Activated naive CD8-positive, alpha-beta T cell (primary cell): ENCODE data around the gene VHLL.

Experiments used
- H3K27ac Mint-ChIP-seq: one replicate; pipeline ENCODE4 v1.8.0; 2021; ENCODE audit warnings: mixed read lengths
- H3K27me3 Mint-ChIP-seq: one replicate; pipeline ENCODE4 v1.8.0; 2021; ENCODE audit warnings: mixed read lengths
- H3K36me3 Mint-ChIP-seq: one replicate; pipeline ENCODE4 v1.8.0; 2021; ENCODE audit warnings: mixed read lengths
- H3K4me1 Mint-ChIP-seq: one replicate; pipeline ENCODE4 v1.8.0; 2021; ENCODE audit warnings: low read depth, mixed read lengths
- H3K4me3 Mint-ChIP-seq: one replicate; pipeline ENCODE4 v1.8.0; 2021; ENCODE audit warnings: mild to moderate bottlenecking, mixed read lengths
- H3K9me3 Mint-ChIP-seq: one replicate; pipeline ENCODE4 v1.8.0; 2021; ENCODE audit warnings: low read depth, mixed read lengths

Gene VHLL

GRCh38 chr1:156281693-156282478, 17.2 kb downstream of the VHLL start:
- Mint-ChIP-seq H3K9me3 (no peaks in the 10 kb centered on the region), H3K27me3 (no peaks in the 10 kb centered on the region), H3K27ac (peak overlapping the region; percentile 98), H3K4me1 (peaks cover 31% of the 10 kb centered on the region), H3K36me3 (peaks cover 2% of the 10 kb centered on the region), H3K4me3 (peak overlapping the region; percentile 99)

GRCh38 chr1:156281281-156281680, 17.8 kb downstream of the VHLL start:
- peak overlapping the region; percentile 99 for H3K4me3 Mint-ChIP-seq
- H3K4me1 Mint-ChIP-seq: peaks cover 31% of the 10 kb centered on the region
- peak overlapping the region; percentile 98 for H3K27ac Mint-ChIP-seq
- no peaks in the 10 kb centered on the region for H3K27me3 Mint-ChIP-seq
- H3K36me3 Mint-ChIP-seq: peaks cover 2% of the 10 kb centered on the region
- no peaks in the 10 kb centered on the region for H3K9me3 Mint-ChIP-seq

GRCh38 chr1:156279837-156280236, 19.3 kb downstream of the VHLL start:
- H3K4me1 Mint-ChIP-seq: peaks cover 31% of the 10 kb centered on the region
- H3K4me3 Mint-ChIP-seq: peak overlapping the region; percentile 99
- peaks cover 2% of the 10 kb centered on the region for H3K36me3 Mint-ChIP-seq
- H3K9me3 Mint-ChIP-seq: no peaks in the 10 kb centered on the region
- peak overlapping the region; percentile 46 for H3K27ac Mint-ChIP-seq
- no peaks in the 10 kb centered on the region for H3K27me3 Mint-ChIP-seq

- peaks cover 21% of the 10 kb centered on the region for H3K4me1 Mint-ChIP-seq
- H3K27me3 Mint-ChIP-seq: no peaks in the 10 kb centered on the region
- H3K36me3 Mint-ChIP-seq: peaks cover 7% of the 10 kb centered on the region
- H3K9me3 Mint-ChIP-seq: no peaks in the 10 kb centered on the region
- no peak overlapping the region for H3K4me3 Mint-ChIP-seq
- no peak overlapping the region for H3K27ac Mint-ChIP-seq
These were observed 22.1 kb downstream of the VHLL start for GRCh38 chr1:156276966-156277381.

- Mint-ChIP-seq H3K27me3 (no peaks in the 10 kb centered on the region), H3K4me3 (no peak overlapping the region), H3K9me3 (no peaks in the 10 kb centered on the region), H3K27ac (no peak overlapping the region), H3K36me3 (peaks cover 8% of the 10 kb centered on the region), H3K4me1 (peaks cover 19% of the 10 kb centered on the region)
These were observed 22.6 kb downstream of the VHLL start for GRCh38 chr1:156276532-156276931.

- Mint-ChIP-seq H3K4me1 (no peaks in the 10 kb centered on the region), H3K4me3 (no peak overlapping the region), H3K27ac (no peak overlapping the region), H3K27me3 (no peaks in the 10 kb centered on the region), H3K36me3 (peaks cover 12% of the 10 kb centered on the region), H3K9me3 (no peaks in the 10 kb centered on the region)
These were observed 28.8 kb downstream of the VHLL start for GRCh38 chr1:156270314-156270713.

GRCh38 chr1:156268336-156268735, 30.8 kb downstream of the VHLL start:
- Mint-ChIP-seq H3K27ac (no peak overlapping the region), H3K36me3 (peaks cover 17% of the 10 kb centered on the region), H3K4me1 (peaks cover 1% of the 10 kb centered on the region), H3K4me3 (no peak overlapping the region), H3K9me3 (no peaks in the 10 kb centered on the region), H3K27me3 (no peaks in the 10 kb centered on the region)

- Mint-ChIP-seq H3K36me3 (peaks cover 16% of the 10 kb centered on the region), H3K4me3 (no peak overlapping the region), H3K9me3 (no peaks in the 10 kb centered on the region), H3K27ac (no peak overlapping the region), H3K27me3 (no peaks in the 10 kb centered on the region), H3K4me1 (peaks cover 7% of the 10 kb centered on the region)
These were observed 33.1 kb downstream of the VHLL start for GRCh38 chr1:156266051-156266450.

GRCh38 chr1:156263288-156263655, 35.8 kb downstream of the VHLL start:
- Mint-ChIP-seq H3K27me3 (no peaks in the 10 kb centered on the region), H3K4me1 (peaks cover 10% of the 10 kb centered on the region), H3K36me3 (peaks cover 16% of the 10 kb centered on the region), H3K9me3 (no peaks in the 10 kb centered on the region), H3K27ac (no peak overlapping the region), H3K4me3 (no peak overlapping the region)

GRCh38 chr1:156262461-156263287, 36.4 kb downstream of the VHLL start:
- peaks cover 15% of the 10 kb centered on the region for H3K4me1 Mint-ChIP-seq
- no peaks in the 10 kb centered on the region for H3K9me3 Mint-ChIP-seq
- H3K27ac Mint-ChIP-seq: peak overlapping the region; percentile 54
- H3K4me3 Mint-ChIP-seq: no peak overlapping the region
- H3K36me3 Mint-ChIP-seq: peaks cover 16% of the 10 kb centered on the region
- H3K27me3 Mint-ChIP-seq: no peaks in the 10 kb centered on the region

- Mint-ChIP-seq H3K4me3 (no peak overlapping the region), H3K27ac (peak overlapping the region; percentile 10), H3K4me1 (peaks cover 18% of the 10 kb centered on the region), H3K27me3 (no peaks in the 10 kb centered on the region), H3K9me3 (no peaks in the 10 kb centered on the region), H3K36me3 (peaks cover 12% of the 10 kb centered on the region)
These were observed 38.2 kb downstream of the VHLL start for GRCh38 chr1:156260896-156261295.

GRCh38 chr1:156259805-156260204, 39.3 kb downstream of the VHLL start:
- Mint-ChIP-seq H3K4me1 (peaks cover 18% of the 10 kb centered on the region), H3K27ac (no peak overlapping the region), H3K9me3 (no peaks in the 10 kb centered on the region), H3K36me3 (peaks cover 12% of the 10 kb centered on the region), H3K4me3 (no peak overlapping the region), H3K27me3 (no peaks in the 10 kb centered on the region)

- Mint-ChIP-seq H3K36me3 (peaks cover 9% of the 10 kb centered on the region), H3K27me3 (no peaks in the 10 kb centered on the region), H3K4me3 (no peak overlapping the region), H3K27ac (no peak overlapping the region), H3K9me3 (no peaks in the 10 kb centered on the region), H3K4me1 (peaks cover 18% of the 10 kb centered on the region)
These were observed 40.2 kb downstream of the VHLL start for GRCh38 chr1:156258859-156259258.

- H3K4me1 Mint-ChIP-seq: peaks cover 14% of the 10 kb centered on the region
- H3K27me3 Mint-ChIP-seq: no peaks in the 10 kb centered on the region
- peaks cover 3% of the 10 kb centered on the region for H3K36me3 Mint-ChIP-seq
- H3K4me3 Mint-ChIP-seq: no peak overlapping the region
- peak overlapping the region; percentile 38 for H3K27ac Mint-ChIP-seq
- H3K9me3 Mint-ChIP-seq: no peaks in the 10 kb centered on the region
These were observed 41.4 kb downstream of the VHLL start for GRCh38 chr1:156257711-156258110.

- Mint-ChIP-seq H3K27ac (peak overlapping the region; percentile 41), H3K9me3 (no peaks in the 10 kb centered on the region), H3K36me3 (no peaks in the 10 kb centered on the region), H3K27me3 (no peaks in the 10 kb centered on the region), H3K4me1 (peaks cover 14% of the 10 kb centered on the region), H3K4me3 (no peak overlapping the region)
These were observed 45.5 kb downstream of the VHLL start for GRCh38 chr1:156253634-156254033.
